GM11168 (cell line): Measurements from ENCODE around the gene POLA2.

Experiments
- in situ Hi-C: fragments of 300-500 bp; cut with MboI; formaldehyde crosslinking; loops from one replicate; pipeline ENCODE4 v1.12.0; 2022; ENCODE audit warnings: low sequenced_read_pairs; ENCODE audit not compliant: unreplicated experiment

Gene POLA2

GRCh38 chr11:65279741-65280440, 18.1 kb downstream of the POLA2 start:
- in situ Hi-C loops: no loop called here

- in situ Hi-C loops: no loop called here
These were observed 18.9 kb downstream of the POLA2 start for GRCh38 chr11:65280646-65281045.

DNA sequence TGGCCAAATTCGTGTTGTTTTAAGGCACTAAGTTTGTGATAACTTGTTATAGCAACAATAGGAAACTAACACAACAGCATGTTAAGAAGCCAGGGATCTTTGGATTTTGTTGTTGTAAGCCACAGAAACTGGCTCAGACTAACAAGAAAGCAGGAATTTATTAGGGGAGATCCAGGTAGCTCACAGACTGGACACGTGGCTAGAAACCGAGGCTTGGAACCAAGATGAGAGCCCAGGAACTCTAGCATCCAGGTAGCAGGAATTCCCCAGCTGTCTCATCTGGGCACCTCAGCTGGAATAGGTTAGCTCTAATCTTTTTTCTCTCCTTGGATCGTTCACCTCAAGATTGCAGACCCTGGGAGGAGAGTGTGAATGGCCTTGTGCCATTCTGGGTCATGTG, 24.9 kb downstream of the POLA2 start:
- in situ Hi-C loops: no loop called here

DNA sequence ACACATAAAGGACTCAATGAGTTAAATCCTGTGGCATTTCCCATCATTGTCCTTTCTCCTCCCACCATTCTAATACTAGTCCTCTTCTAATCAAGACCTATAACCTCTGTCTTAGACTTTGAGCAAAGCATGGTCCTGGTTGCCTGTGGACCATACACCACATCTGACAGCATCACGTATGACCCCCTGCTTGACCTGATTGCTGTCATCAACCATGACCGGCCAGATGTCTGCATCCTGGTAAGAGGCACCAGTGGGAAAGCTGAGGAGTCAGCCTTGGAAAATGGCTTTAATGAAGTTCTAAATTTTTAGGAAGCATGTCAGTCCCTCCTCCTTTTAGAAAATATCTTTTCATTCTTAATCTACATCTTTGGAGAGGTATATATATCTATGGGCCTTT, 25.8 kb downstream of the POLA2 start:
- in situ Hi-C loops: no loop called here

DNA sequence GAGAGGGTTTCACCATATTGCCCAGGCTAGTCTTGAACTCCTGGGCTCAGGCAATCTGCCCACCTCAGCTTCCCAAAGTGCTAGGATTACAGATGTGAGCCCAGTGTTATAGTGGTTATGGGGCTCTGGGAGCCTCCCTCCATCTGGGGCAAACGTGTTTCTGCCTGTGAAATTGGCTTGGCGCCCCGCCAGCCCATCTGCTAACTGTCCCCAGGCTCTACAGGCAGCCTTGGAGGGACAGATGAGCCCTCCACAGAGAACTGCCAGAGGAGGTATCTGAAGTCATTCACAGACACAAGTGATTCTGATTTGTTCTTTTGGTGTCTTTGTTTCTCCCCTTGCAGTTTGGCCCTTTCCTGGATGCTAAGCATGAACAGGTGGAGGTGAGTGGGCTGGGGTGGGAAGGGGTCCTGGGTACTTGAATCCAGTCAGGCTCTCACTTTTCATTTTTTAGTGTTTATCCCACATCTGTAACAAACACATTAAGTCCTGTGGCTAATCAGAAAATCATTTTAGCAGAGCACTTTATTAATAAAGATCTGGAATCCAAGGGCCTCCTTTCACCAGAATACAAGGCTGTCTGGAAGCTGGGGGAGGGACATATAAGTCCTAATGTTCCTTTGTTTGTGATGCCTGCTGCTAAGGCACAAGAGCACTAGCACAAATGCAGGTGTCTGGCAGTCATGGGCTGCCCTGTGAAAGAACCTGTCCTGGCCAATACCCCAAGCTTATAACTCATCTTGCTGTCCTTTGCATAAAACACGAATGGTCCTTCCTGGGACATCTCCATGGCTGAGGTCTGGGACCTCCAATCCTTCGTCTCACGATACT, 27.2 kb downstream of the POLA2 start:
- in situ Hi-C loops: no loop called here

- in situ Hi-C loops: no loop called here
These were observed 28.8 kb downstream of the POLA2 start for GRCh38 chr11:65290448-65291165.

DNA sequence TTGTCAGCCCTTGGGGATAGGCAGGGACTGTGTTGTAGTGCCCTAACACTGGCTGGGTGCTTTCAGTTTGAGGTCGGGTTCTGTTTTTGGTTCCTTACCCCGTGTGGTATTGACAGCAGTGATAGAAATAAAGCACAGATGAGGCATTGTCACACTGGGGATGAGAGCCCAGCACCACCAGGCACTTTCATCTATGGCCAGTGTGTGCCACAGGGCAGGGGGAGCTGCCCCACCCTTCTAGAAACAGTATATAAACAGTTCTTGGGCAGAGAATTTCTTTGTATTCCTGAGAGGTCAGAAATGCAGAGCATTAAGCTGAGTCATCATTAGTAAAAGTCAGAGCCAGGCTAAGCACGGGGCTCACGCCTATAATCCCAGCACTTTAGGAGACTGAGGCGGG, 29.9 kb downstream of the POLA2 start:
- in situ Hi-C loops: no loop called here

GRCh38 chr11:65292890-65293289, 31.1 kb downstream of the POLA2 start:
- in situ Hi-C loops: no loop called here

DNA sequence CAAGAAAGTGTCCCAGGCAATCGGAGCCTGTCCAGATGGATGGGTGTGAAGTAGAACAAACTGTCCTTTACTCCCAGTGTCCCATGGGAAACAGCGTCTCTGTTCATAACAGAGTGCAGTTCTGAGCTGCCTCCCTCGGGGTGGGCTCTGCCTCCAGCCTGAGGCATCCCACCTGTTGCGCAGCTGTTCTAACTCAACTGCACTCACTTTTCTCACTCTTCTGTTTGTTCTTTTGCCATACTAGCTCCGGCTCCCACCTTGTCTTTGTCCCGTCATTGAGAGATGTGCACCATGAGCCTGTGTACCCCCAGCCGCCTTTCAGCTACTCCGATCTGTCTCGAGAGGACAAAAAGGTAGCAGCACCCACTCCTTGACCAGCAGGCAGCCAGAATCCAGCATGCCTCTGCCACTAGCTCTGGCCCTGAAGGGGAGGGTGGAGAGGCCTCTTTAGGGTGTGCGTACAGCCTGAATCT, 32.2 kb downstream of the POLA2 start:
- in situ Hi-C loops: no loop called here

- in situ Hi-C loops: no loop called here
These were observed 33.2 kb downstream of the POLA2 start for GRCh38 chr11:65295001-65295400.

DNA sequence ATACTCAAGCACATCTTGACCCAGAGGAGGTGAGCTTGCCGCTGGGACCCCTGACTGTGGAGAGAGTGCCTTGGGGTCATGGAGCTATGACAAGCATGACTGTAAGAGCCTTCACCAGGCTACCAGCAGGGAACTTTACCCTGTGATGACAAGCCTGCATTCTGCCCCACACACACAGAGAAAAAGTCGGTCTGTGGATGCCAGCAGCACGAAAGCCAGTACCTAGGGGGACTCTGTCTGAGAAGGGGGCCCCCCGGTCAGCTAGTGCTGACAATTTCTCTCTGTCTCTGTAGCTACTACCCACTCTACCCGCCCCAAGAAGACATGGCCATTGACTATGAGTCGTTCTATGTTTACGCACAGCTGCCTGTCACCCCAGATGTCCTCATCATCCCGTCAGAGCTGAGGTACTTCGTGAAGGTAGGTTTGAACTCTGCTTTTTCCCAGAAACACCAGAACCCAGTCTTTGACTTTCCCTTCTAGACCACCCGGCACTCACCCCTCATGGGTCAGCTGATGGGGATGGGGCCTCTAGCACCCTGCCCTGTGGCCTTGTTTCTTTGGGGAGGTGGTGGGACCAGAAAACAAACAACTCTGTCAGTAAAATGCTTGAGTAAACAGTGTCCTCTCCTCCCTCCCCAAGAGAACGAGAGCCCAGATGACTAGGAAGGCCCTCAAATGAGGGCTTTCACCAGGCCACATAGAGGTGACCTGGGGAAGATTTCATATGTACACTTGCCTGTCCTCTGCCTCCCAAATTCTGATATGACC, 34.0 kb downstream of the POLA2 start:
- in situ Hi-C loops: no loop called here

DNA sequence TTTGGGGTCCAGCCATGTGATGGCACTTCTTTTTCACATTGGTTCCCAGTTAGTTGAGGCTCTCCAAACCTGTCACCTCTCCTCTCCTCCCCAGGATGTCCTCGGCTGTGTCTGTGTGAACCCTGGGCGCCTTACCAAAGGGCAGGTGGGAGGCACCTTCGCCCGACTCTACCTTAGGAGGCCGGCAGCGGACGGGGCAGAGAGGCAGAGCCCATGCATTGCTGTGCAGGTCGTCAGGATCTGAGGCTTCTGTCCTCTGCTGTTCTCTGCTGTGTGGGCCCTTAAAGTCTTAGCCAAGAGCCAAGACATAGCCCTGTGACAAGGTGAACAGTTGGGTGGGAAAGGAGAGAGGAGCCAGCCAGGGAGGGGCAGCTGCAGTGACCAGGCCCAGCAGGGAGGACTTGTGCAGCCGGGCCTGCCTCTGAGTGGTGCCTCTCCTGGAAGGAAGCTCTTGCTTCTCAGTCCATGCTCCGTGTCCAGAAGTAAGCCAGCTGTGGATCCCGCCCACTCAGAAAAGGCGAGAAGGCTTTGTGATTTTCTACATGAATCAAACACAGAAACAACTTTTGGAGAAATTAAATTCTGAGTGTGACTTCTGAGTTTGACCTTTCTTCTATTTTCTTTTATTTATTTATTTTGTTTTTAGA, 35.4 kb downstream of the POLA2 start:
- in situ Hi-C loops: no loop called here

DNA sequence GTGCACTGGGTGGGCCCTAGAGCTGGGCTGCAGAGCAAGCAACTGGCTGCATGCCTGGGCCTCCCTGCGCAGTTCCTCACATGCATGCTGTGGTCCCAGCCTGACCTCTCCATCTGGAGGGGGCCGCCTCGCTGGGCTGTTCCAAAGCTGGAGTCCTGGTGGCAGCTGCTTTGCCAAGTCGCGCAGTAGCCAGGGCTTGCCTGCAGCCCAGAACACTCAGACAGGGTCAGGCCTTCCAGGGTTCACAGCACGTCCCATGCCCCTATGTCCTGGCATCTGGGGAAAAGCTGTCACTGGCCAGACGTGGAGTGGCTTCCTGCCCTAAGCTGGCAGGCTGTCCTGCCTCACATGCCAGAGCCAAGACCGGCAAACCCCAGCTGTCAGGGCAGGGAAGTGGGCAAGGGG, 36.4 kb downstream of the POLA2 start:
- in situ Hi-C loops: no loop called here

DNA sequence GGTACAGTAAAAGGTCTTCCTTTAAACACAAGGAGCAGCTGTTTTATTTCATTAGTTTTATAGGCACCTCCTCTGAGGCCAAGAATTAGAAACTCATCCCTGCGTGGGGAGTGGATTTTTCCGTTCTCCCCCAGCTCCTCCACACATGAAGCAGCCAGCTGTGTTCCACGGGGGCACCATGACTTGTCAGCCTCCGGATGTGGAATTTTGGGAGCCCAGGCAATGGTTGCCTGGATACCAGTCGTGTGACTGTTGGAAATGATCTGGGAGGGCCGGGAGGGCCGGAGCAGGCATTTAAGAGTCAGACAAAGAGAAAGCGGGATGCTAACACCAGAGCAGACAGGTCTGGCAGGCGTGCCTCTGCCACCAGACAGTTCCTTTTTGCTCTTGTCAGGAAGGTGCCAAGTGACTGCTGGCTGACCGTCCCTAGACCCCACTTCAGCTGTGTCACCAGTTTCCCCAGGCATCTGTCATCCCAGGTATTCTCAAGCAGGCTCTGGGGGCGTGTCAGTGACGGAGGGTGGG, 37.0 kb downstream of the POLA2 start:
- in situ Hi-C loops: no loop called here

DNA sequence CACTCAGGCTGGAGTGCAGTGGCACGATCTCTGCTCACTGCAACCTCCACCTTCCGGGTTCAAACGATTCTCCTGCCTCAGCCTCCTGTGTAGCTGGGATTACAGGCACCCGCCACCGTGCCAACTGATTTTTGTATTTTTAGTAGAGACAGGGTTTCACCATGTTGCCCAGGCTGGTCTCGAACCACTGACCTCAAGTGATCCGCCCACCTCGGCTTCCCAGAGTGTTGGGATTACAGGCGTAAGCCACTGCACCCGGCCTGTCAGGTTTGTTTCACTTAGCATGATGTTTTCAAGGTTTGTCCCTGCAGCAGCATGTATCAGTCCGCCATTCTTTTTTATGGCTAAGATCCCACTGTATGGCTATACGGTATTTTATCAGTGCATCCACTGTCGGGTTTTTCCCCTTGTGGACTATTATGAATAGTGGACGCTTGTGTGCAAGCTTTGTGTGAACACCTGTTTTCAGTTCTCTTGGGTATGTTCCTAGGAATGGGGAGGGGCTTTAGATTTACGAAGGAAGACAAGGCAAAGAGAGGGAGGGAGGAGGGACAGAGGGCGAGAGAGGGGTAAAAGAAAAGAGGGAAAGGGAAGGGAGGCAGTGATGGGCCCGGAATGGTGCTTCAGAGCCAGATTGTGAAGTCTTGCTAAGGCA, 39.0 kb downstream of the POLA2 start:
- in situ Hi-C loops: no loop called here

DNA sequence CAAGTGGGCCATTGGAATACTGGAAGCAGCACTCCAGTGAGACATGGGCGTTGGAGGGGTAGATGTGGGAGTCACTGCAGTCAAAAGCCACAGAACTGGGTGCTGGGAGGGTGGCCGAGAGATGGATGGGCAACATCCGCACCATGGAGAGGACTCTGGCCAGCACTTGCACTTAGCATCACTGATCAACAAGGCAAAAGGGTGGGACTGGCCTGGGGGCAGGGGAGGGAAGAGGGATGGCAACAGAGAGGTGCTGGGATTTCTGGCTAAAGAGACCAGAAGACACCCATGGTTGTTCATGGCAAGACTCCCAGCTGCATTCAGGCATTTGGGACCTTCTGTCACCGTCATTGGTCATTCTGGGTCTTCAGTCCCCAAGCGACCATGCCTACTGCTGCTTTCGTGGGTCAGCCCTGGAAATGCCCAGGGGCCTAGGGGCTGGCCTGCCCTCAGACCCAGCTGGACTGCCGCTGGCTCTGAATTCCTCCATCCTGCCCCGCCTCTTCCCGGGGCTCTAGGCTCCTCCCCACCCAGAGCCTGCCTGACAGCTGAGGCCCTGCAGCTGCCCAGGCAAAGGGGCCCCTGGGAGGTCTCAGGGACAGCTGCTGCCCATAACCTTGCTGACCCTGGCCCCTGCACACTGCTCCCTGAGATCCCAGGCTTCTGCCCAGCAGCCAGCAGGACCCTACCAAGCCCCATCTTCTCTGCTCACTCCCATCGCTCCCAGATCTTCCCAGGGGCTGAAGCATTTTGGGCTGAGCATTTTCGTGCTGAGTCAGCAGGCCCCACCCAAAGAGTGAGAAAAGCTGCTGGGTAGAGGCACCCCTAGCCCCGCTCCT, 39.9 kb downstream of the POLA2 start:
- in situ Hi-C loops: no loop called here

- in situ Hi-C loops: no loop called here
These were observed 41.8 kb downstream of the POLA2 start for GRCh38 chr11:65303555-65303954.

- in situ Hi-C loops: no loop called here
These were observed 42.3 kb downstream of the POLA2 start for GRCh38 chr11:65304110-65304509.
